GM19455 (cell line): ENCODE measurements around the gene ITGB1BP2.
"Not testable (repeated sequence)": the region's sequence is repeated elsewhere in the genome, so short reads cannot be mapped to it uniquely, and the experiment has no call there.

Source experiments
- ATAC-seq: cut with Tn5 transposase; IDR thresholded peaks from one replicate; pipeline ENCODE4 v1.9.1; 2021; ENCODE audit not compliant: unreplicated experiment

The ITGB1BP2 gene

GRCh38 chrX:71300495-71300894 lies 1.1 kb upstream of the ITGB1BP2 start:
- not testable (repeated sequence) for ATAC-seq

- ATAC-seq = no peak
These were observed 1.1 kb downstream of the ITGB1BP2 start for GRCh38 chrX:71302461-71303213.

GRCh38 chrX:71304561-71304960 lies 3.0 kb downstream of the ITGB1BP2 start:
- no peak for ATAC-seq

- no peak for ATAC-seq
These were observed 14.4 kb downstream of the ITGB1BP2 start for GRCh38 chrX:71315917-71316316.

GRCh38 chrX:71316959-71317358 lies 15.4 kb downstream of the ITGB1BP2 start:
- ATAC-seq = not testable (repeated sequence)

GRCh38 chrX:71320126-71320525 lies 18.6 kb downstream of the ITGB1BP2 start:
- ATAC-seq = no peak

GRCh38 chrX:71321731-71322130 lies 20.2 kb downstream of the ITGB1BP2 start:
- ATAC-seq = no peak

GRCh38 chrX:71324452-71324851 lies 22.9 kb downstream of the ITGB1BP2 start:
- not testable (repeated sequence) for ATAC-seq

GRCh38 chrX:71326394-71326793 lies 24.8 kb downstream of the ITGB1BP2 start:
- ATAC-seq = no peak

- ATAC-seq = not testable (repeated sequence)
These were observed 47.7 kb downstream of the ITGB1BP2 start for GRCh38 chrX:71349151-71349665.

- ATAC-seq = not testable (repeated sequence)
These were observed 48.3 kb downstream of the ITGB1BP2 start for GRCh38 chrX:71349867-71350266.

GRCh38 chrX:71352439-71352838 lies 50.9 kb downstream of the ITGB1BP2 start:
- not testable (repeated sequence) for ATAC-seq
